Mucosa of descending colon (tissue), 3 donors: Measurements from ENCODE around the gene HS3ST3A1. TPM values are rescaled to one million over a fixed set of nuclear protein-coding genes. Genes with fewer than 3 reads are reported as not detected.

ENCODE experiments used
- ATAC-seq: fragments of 200-7000 bp; cut with Tn5 transposase; one replicate; pipeline ENCODE4 v1.9.1; 2020; ENCODE audit warnings: mild to moderate bottlenecking, moderate library complexity
- DNase-seq, 3 donors: peaks; one replicate each; pipeline ENCODE4 v3.0.0-alpha.2; 2020
- H3K36me3 ChIP-seq: fragments of 200-600 bp; one replicate; pipeline ENCODE4 v1.8.0; 2021; ENCODE audit warnings: low read depth, mild to moderate bottlenecking
- H3K4me1 ChIP-seq: fragments of 200-600 bp; one replicate; pipeline ENCODE4 v1.8.0; 2021; ENCODE audit warnings: low read depth, mild to moderate bottlenecking
- H3K4me3 ChIP-seq: fragments of 200-600 bp; one replicate; pipeline ENCODE4 v1.8.0; 2021; ENCODE audit warnings: mild to moderate bottlenecking
- H3K9me3 ChIP-seq: fragments of 200-600 bp; one replicate; pipeline ENCODE4 v1.8.0; 2021; ENCODE audit warnings: mild to moderate bottlenecking
- intact Hi-C, 2 donors: fragments of 100-400 bp; cut with DNase I in 1 of 2; cut with micrococcal nuclease in 1 of 2; formaldehyde crosslinking; loops; one replicate each; pipeline versions ENCODE4 v1.11.0 to v1.11.1; 2022; cut with DNase I, micrococcal nuclease
- microRNA-seq: library from miRNA; unstranded; fragments of <30 nt; microRNA quantifications from one replicate; pipeline ENCODE4, GENCODE V29; 2019
- total RNA-seq, 3 donors: library from RNA; stranded (reverse); fragmentation: NEBNext Ultra II Directional in 2 of 3; extraction: Animal tissue kit (Norgen Biotek cat#: 25700) in 2 of 3; gene quantifications; one replicate each; pipeline versions ENCODE4 v1.2.1 to v1.2.4, GENCODE V29; 2021 to 2023
- TF ChIP-seq, protein P1 (sequence below): fragments of 200-600 bp; IDR thresholded peaks from one replicate; pipeline ENCODE4 v1.8.0; 2022; ENCODE audit warnings: antibody characterized with exemption, mild to moderate bottlenecking
- donor health status: DM: no; HTN: no; CAD: no; lungs with moderate emphysema.
- donor health status: DM: no; HTN: no; CAD: no.
- donor health status: DM: no; HTN: yes; CAD: no.

Gene HS3ST3A1
- total RNA-seq, 3 donors from 2014 or later: 0.65 to 1.2 TPM; not detected in 1

DNA sequence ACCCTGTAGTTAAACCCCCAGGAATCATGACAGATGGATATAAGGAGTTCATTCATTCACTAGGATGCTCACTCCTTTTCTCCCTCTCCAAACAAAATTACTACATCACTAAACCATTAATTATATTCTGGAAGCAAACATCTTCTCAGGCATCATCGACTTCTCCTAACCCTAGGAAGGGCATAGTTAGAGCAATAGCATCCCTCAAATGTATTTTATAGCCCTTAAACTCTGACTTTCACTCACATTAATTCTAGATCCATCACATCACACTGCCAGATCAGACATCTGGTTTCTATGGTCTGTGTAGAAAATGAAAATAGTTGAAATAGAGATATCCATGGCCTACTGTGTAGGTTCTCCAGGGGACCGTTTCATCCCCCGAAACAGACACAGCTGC lies 143.9 kb downstream of the HS3ST3A1 start:
- DNase-seq (no peak), ATAC-seq (no peak)
- Histone ChIP-seq H3K9me3 (no peaks in the 10 kb centered on the region), H3K4me1 (no peaks in the 10 kb centered on the region), H3K36me3 (no peaks in the 10 kb centered on the region), H3K4me3 (no peak overlapping the region)
- intact Hi-C loops: no loop called here
- TF ChIP-seq, protein P1, sequence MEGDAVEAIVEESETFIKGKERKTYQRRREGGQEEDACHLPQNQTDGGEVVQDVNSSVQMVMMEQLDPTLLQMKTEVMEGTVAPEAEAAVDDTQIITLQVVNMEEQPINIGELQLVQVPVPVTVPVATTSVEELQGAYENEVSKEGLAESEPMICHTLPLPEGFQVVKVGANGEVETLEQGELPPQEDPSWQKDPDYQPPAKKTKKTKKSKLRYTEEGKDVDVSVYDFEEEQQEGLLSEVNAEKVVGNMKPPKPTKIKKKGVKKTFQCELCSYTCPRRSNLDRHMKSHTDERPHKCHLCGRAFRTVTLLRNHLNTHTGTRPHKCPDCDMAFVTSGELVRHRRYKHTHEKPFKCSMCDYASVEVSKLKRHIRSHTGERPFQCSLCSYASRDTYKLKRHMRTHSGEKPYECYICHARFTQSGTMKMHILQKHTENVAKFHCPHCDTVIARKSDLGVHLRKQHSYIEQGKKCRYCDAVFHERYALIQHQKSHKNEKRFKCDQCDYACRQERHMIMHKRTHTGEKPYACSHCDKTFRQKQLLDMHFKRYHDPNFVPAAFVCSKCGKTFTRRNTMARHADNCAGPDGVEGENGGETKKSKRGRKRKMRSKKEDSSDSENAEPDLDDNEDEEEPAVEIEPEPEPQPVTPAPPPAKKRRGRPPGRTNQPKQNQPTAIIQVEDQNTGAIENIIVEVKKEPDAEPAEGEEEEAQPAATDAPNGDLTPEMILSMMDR: no peak

Small RNA genes lying within 50 kb of the gene (microRNA-seq; reads per million reads assigned to microRNA genes)
- not detected for gene MIR548H3
